CD14-positive monocyte (primary cell): Measurements from ENCODE around the gene FAM120A. TPM values are rescaled to one million over a fixed set of nuclear protein-coding genes. Genes with fewer than 3 reads are reported as not detected.

Experiments used
- DNase-seq, 3 donors: peaks; one replicate each; pipeline ENCODE4 v3.0.0-alpha.2; 2011 to 2022
- H2AFZ ChIP-seq: 2 replicates; pipeline ENCODE4 v1.6.0; 2012; ENCODE audit warnings: mild to moderate bottlenecking, low read depth, low read length, inconsistent platforms; ENCODE audit not compliant: insufficient read depth, poor library complexity, severe bottlenecking
- H3K27ac ChIP-seq, 2 donors: 1 replicate in 1 of 2; 2 replicates in 1 of 2; pipeline ENCODE4 v1.5.1; 2012 to 2013; ENCODE audit warnings: low read length in 2 of 2, control low read depth in 1 of 2, inconsistent platforms in 1 of 2, low read depth in 1 of 2, mild to moderate bottlenecking in 1 of 2
- H3K27me3 ChIP-seq, 2 donors: one replicate each; pipeline versions ENCODE4 v1.6.0 to v1.6.1; 2011 to 2013; ENCODE audit warnings: low read length in 2 of 2; ENCODE audit not compliant: control insufficient read depth in 2 of 2, insufficient read depth in 2 of 2
- H3K36me3 ChIP-seq, 2 donors: replicated peaks in 1 of 2; 1 replicate in 1 of 2; 2 replicates in 1 of 2; pipeline versions ENCODE4 v1.5.1 to v1.6.1; 2012 to 2013; ENCODE audit warnings: low read length in 2 of 2, control low read depth in 1 of 2, inconsistent platforms in 1 of 2, mild to moderate bottlenecking in 1 of 2; ENCODE audit not compliant: insufficient read depth in 2 of 2, control insufficient read depth in 1 of 2
- H3K4me1 ChIP-seq, 2 donors: 1 replicate in 1 of 2; 2 replicates in 1 of 2; pipeline versions ENCODE4 v1.5.1 to v1.6.1; 2012 to 2013; ENCODE audit warnings: low read length in 2 of 2, control low read depth in 1 of 2, inconsistent platforms in 1 of 2, mild to moderate bottlenecking in 1 of 2, moderate library complexity in 1 of 2; ENCODE audit not compliant: insufficient read depth in 2 of 2, control insufficient read depth in 1 of 2
- H3K4me2 ChIP-seq: replicated peaks from 2 replicates; pipeline ENCODE3; 2012; ENCODE audit warnings: low read length, moderate library complexity, mild to moderate bottlenecking; ENCODE audit not compliant: poor library complexity, severe bottlenecking; ENCODE audit errors: extremely low read depth
- H3K4me3 ChIP-seq, 3 experiments: fragments of 200-600 bp in 1 of 3; sonication (generic) in 1 of 3; replicated peaks in 1 of 3; 1 replicate in 2 of 3; 2 replicates in 1 of 3; pipeline ENCODE4 v1.5.1; 2011 to 2013; ENCODE audit warnings: low read length in 3 of 3, mild to moderate bottlenecking in 3 of 3, control low read depth in 2 of 3, low read depth in 2 of 3, inconsistent platforms in 1 of 3, moderate library complexity in 1 of 3
- H3K79me2 ChIP-seq: 2 replicates; pipeline ENCODE4 v1.6.0; 2012; ENCODE audit warnings: mild to moderate bottlenecking, control low read depth, inconsistent platforms, low read length, moderate library complexity; ENCODE audit not compliant: insufficient read depth
- H3K9ac ChIP-seq: 2 replicates; pipeline ENCODE4 v1.6.0; 2017; ENCODE audit warnings: low read length, mild to moderate bottlenecking; ENCODE audit not compliant: insufficient read depth, poor library complexity, severe bottlenecking
- H3K9me3 ChIP-seq, 2 donors: replicated peaks in 1 of 2; 1 replicate in 1 of 2; 2 replicates in 1 of 2; pipeline versions ENCODE4 v1.5.1 to v1.6.1; 2012 to 2013; ENCODE audit warnings: low read length in 2 of 2, control low read depth in 1 of 2; ENCODE audit not compliant: control insufficient read depth in 1 of 2, insufficient read depth in 1 of 2
- H4K20me1 ChIP-seq: 2 replicates; pipeline ENCODE4 v1.6.0; 2012; ENCODE audit warnings: mild to moderate bottlenecking, low read length, control low read depth, moderate library complexity; ENCODE audit not compliant: insufficient read depth
- H3K27ac Mint-ChIP-seq, 7 donors: one replicate each; pipeline ENCODE4 v1.8.0; 2020; ENCODE audit warnings: mild to moderate bottlenecking in 7 of 7, mixed read lengths in 7 of 7, moderate library complexity in 6 of 7, inconsistent platforms in 2 of 7
- H3K27me3 Mint-ChIP-seq, 3 donors: one replicate each; pipeline ENCODE4 v1.8.0; 2021 to 2022; ENCODE audit warnings: low read depth in 3 of 3, mild to moderate bottlenecking in 3 of 3, mixed read lengths in 3 of 3, moderate library complexity in 3 of 3, inconsistent platforms in 1 of 3
- H3K36me3 Mint-ChIP-seq, 2 donors: one replicate each; pipeline ENCODE4 v1.8.0; 2020; ENCODE audit warnings: mixed read lengths in 2 of 2, inconsistent platforms in 1 of 2, mild to moderate bottlenecking in 1 of 2
- H3K4me1 Mint-ChIP-seq: one replicate; pipeline ENCODE4 v1.8.0; 2020; ENCODE audit warnings: mild to moderate bottlenecking, mixed read lengths
- H3K4me3 Mint-ChIP-seq, 2 donors: one replicate each; pipeline ENCODE4 v1.8.0; 2020; ENCODE audit warnings: mild to moderate bottlenecking in 2 of 2, mixed read lengths in 2 of 2, moderate library complexity in 1 of 2
- H3K9me3 Mint-ChIP-seq, 7 donors: one replicate each; pipeline ENCODE4 v1.8.0; 2020 to 2022; ENCODE audit warnings: mixed read lengths in 7 of 7, mild to moderate bottlenecking in 6 of 7, moderate library complexity in 6 of 7, inconsistent platforms in 2 of 7
- CTCF ChIP-seq: fragments of 200-600 bp; IDR thresholded peaks from one replicate; pipeline ENCODE4 v1.8.0; 2022; ENCODE audit warnings: antibody characterized with exemption, mild to moderate bottlenecking
- whole genome bisulfite sequencing: methylation state at CpG from one replicate; pipeline ENCODE4 v1.1.5; 2013; ENCODE audit warnings: missing lambda C conversion rate; ENCODE audit not compliant: insufficient coverage; 5-methylcytosine and 5-hydroxymethylcytosine counted together
- intact Hi-C, 2 donors: fragments of 100-400 bp; cut with micrococcal nuclease; formaldehyde crosslinking; loops; one replicate each; pipeline versions ENCODE4 v1.15.0 to v1.15.1; 2023
- polyA plus RNA-seq, 3 donors: library from polyadenylated mRNA; depleted of rRNA in 1 of 3; unstranded in 2 of 3; stranded (reverse) in 1 of 3; fragments of 300-500 nt in 2 of 3; fragments of >200 nt in 1 of 3; fragmentation: Illumina TruSeq in 2 of 3; gene quantifications; 1 replicate in 2 of 3; 2 replicates in 1 of 3; pipeline ENCODE4 v1.2.3, GENCODE V29; 2012 to 2021

The FAM120A gene
- polyA plus RNA-seq, 3 donors = 10.4 to 76.6 (median 12.7) TPM

- intact Hi-C loops = loop anchor here (5.0 to 10.0 kb wide), 9 partner anchors 59 to 892 kb away; partner anchors contain the start of genes BICD2 (in 1 of the 2), CARD19 (in 1 of the 2), FAM120A (in 1 of the 2) and FAM120AOS (in 1 of the 2)
- peaks cover 29% of the 10 kb centered on the region for H3K4me1 Mint-ChIP-seq
- peak overlapping the region; percentile 91 to 99 for H3K27ac ChIP-seq
Observed at GRCh38 chr9:93566408-93567270, 115.2 kb downstream of the FAM120A start.

More at GRCh38 chr9:93566408-93567270, 115.2 kb downstream of the FAM120A start:
- Histone ChIP-seq H3K9me3 (no peaks in the 10 kb centered on the region), H3K4me3 (peak overlapping the region; percentile 59 to 75 (median 65)), H3K36me3 (peaks cover 26 to 37% of the 10 kb centered on the region in 2 donors), H3K79me2 (no peaks in the 10 kb centered on the region), H3K27me3 (no peaks in the 10 kb centered on the region), H2AFZ (peak overlapping the region; percentile 82), H3K4me1 (peaks cover 30 to 34% of the 10 kb centered on the region in 2 donors), H3K9ac (peak overlapping the region; percentile 87), H3K4me2 (peak overlapping the region; percentile 83), H4K20me1 (no peaks in the 10 kb centered on the region)
- DNase-seq = peak; percentile 96
- Mint-ChIP-seq H3K4me3 (peak overlapping the region; percentile 79 to 90), H3K9me3 (peaks cover 2 to 9% (median 7%) of the 10 kb centered on the region in 7 donors), H3K36me3 (peaks cover 33 to 42% of the 10 kb centered on the region in 2 donors), H3K27me3 (peaks cover 0 to 2% (median 1%) of the 10 kb centered on the region in 3 donors), H3K27ac (peak overlapping the region; percentile 90 to 96 (median 96))
- peak; percentile 92 for TF ChIP-seq CTCF
- 1% methylated on average over 61 of the region's 69 CpGs for WGBS
